RPMI8226 (cell line): Measurements from ENCODE around the gene PSMD9.

Experiments
- DNase-seq: peaks from one replicate; pipeline ENCODE4 v3.0.0-alpha.2; 2015

PSMD9 gene

GRCh38 chr12:121957861-121958515 is 69.4 kb downstream of the PSMD9 start:
- no peak for DNase-seq

DNA sequence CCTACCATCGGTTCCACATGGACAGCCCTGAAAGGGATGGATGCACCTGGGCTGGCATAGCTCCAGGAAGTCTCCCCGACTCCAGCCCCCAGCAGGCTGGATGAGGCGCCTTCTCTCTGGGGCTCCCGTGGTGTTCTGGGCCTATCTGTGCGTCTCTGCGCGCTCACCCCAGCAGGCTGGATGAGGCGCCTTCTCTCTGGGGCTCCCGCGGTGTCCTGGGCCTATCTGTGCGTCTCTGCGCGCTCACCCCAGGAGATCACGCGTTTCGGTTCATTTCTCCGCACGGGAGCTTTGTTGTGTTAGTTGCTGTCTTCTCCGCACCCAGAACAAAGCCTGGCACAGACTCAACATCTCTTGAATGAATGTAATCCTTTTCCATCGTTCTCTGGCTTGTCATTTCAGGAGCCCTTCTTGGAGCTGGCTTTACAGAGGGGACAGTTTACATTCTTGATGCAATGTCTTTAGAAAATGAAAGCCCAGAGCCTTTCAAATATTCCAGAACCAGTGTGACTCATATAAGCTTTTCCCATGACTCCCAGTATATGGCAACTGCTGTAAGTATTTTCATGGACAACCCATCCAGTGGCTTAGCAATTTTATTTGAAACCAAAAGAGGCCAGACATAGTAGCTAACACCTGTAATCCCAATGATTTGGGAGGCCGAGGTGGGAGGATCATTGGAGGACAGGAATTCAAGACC is 70.1 kb downstream of the PSMD9 start:
- no peak for DNase-seq

- DNase-seq, result no peak
These were observed 72.0 kb downstream of the PSMD9 start for GRCh38 chr12:121960541-121960940.

- no peak for DNase-seq
These were observed 72.7 kb downstream of the PSMD9 start for GRCh38 chr12:121961195-121961879.

DNA sequence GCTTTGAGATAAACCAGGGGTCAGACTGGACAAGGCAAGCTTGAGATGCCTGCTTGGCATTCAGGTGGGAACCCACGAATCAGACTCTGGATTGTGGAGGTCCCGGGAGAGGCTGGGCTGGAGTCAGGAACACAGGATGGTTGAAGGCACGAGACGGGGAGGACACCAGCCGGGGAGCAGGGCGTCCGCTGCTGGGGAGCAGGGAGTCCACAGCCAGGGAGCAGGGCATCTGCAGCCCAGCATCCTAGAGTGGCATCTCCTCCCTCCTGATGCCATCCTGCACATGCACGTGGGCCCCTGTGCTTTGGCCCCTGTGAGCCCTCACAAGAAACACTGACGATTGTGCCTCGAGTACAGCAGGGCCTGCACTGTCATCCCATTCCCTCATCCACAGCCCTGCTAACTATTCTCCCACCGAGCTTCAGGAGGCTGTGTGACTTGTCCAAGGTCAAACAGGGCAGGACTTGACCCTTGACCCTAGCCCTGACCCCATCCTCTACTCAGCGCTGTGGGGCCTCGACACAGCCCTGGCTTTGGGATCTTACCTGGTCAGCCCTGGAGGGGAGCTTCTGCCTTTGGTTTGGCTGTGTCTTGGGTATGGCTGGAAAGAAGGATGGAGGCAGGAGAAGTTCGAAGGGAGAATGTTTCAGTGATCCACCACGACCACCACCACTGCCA is 74.9 kb downstream of the PSMD9 start:
- DNase-seq, result no peak

- DNase-seq, result no peak
These were observed 76.4 kb downstream of the PSMD9 start for GRCh38 chr12:121964813-121965643.

DNA sequence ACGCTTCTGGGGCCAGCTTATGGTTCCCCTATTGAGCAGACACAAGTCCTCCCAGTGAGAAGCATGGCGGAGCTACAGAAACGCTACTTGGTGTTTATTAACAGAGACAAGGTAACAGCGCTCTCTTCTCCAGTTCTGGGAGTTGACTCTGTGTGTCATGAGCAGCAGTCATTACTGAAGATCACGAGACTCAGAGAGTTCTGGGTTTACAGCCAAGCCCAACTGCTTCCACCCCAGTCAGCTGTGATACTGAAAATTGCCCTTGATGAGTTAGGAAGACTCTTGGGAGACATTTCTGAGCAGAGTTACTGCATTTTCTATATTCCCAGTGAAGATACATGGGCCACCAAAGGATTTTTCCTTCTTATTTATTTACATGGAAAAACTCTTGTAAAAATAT is 78.4 kb downstream of the PSMD9 start:
- no peak for DNase-seq
